HG03280 (cell line): ENCODE data around the gene CDCA5.
"Not testable (repeated sequence)": the region's sequence is repeated elsewhere in the genome, so short reads cannot be mapped to it uniquely, and the experiment has no call there.

Experiments used
- ATAC-seq: cut with Tn5 transposase; IDR thresholded peaks from one replicate; pipeline ENCODE4 v1.9.1; 2021; ENCODE audit warnings: mild to moderate bottlenecking, moderate library complexity; ENCODE audit not compliant: unreplicated experiment

CDCA5 gene

GRCh38 chr11:65119670-65119995 is 35.8 kb upstream of the CDCA5 start:
- no peak for ATAC-seq

GRCh38 chr11:65118891-65119669 is 35.2 kb upstream of the CDCA5 start:
- ATAC-seq, result not testable (repeated sequence)

- ATAC-seq, result no peak
Measured at GRCh38 chr11:65118097-65118837, 34.4 kb upstream of the CDCA5 start.

- peak; percentile 64 for ATAC-seq
Measured at GRCh38 chr11:65117206-65118096, 33.6 kb upstream of the CDCA5 start, which contains the start of gene ZNHIT2. ZNHIT2 (minus strand) TSS chr11:65117701; CDS start chr11:65117653, 48 bp downstream.

- ATAC-seq, result no peak
Measured at GRCh38 chr11:65116370-65117205, 32.7 kb upstream of the CDCA5 start.

- ATAC-seq, result no peak
Measured at GRCh38 chr11:65115361-65116082, 31.7 kb upstream of the CDCA5 start.

- no peak for ATAC-seq
Measured at GRCh38 chr11:65114538-65115171, 30.8 kb upstream of the CDCA5 start.

- no peak for ATAC-seq
Measured at GRCh38 chr11:65113839-65114238, 30.0 kb upstream of the CDCA5 start.

GRCh38 chr11:65113361-65113756 is 29.5 kb upstream of the CDCA5 start:
- no peak for ATAC-seq

GRCh38 chr11:65112546-65113360 is 28.9 kb upstream of the CDCA5 start:
- no peak for ATAC-seq

GRCh38 chr11:65111744-65112545 is 28.1 kb upstream of the CDCA5 start, which contains the start of gene TM7SF2:
TM7SF2 (plus strand) TSS chr11:65111872; CDS start chr11:65112016, 144 bp downstream.
- peak; percentile 65 for ATAC-seq

GRCh38 chr11:65111159-65111743 is 27.4 kb upstream of the CDCA5 start:
- no peak for ATAC-seq

GRCh38 chr11:65110354-65110861 is 26.6 kb upstream of the CDCA5 start:
- ATAC-seq, result no peak

GRCh38 chr11:65109231-65110198 is 25.7 kb upstream of the CDCA5 start:
- no peak for ATAC-seq

GRCh38 chr11:65108469-65109123 is 24.8 kb upstream of the CDCA5 start:
- ATAC-seq, result no peak
